Peyer's patch (tissue), 4 donors: ENCODE measurements around the gene FOXK1.

Experiments used
- POLR2A ChIP-seq, 2 donors: fragments of 450-650 bp; IDR thresholded peaks; one replicate each; pipeline ENCODE4 v1.5.1; 2017; ENCODE audit warnings: antibody characterized with exemption in 2 of 2, mild to moderate bottlenecking in 2 of 2, moderate library complexity in 2 of 2
- TF ChIP-seq, protein P1 (sequence below), 6 experiments: fragments of 450-650 bp in 4 of 6; fragments of 200-600 bp in 2 of 6; sonication (generic) in 1 of 6; IDR thresholded peaks; one replicate each; pipeline ENCODE4 v1.5.1; 2017 to 2019; ENCODE audit warnings: antibody characterized with exemption in 6 of 6, mild to moderate bottlenecking in 3 of 6, moderate library complexity in 1 of 6

DNA sequence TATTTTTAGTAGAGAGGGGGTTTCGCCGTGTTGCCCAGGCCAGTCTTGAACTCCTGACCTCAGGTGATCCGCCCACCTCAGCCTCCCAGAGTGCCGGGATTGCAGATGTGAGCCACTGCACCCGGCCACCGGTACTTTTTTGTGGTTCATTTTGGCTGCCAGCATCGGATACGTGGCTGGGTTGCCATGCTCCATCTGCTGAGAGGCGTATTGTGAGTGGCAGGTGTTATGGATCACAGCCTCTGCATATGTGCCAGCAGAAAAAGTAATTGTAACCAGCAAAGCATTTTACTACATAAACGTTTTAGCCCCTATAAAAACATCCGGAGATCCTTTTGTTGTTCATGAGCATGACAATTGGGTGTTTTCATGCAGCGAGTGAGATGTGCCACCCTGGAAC lies 7.1 kb downstream of the FOXK1 start:
- TF ChIP-seq POLR2A (IDR thresholded peaks at IDR 0.05) = no peak
- TF ChIP-seq, protein P1, sequence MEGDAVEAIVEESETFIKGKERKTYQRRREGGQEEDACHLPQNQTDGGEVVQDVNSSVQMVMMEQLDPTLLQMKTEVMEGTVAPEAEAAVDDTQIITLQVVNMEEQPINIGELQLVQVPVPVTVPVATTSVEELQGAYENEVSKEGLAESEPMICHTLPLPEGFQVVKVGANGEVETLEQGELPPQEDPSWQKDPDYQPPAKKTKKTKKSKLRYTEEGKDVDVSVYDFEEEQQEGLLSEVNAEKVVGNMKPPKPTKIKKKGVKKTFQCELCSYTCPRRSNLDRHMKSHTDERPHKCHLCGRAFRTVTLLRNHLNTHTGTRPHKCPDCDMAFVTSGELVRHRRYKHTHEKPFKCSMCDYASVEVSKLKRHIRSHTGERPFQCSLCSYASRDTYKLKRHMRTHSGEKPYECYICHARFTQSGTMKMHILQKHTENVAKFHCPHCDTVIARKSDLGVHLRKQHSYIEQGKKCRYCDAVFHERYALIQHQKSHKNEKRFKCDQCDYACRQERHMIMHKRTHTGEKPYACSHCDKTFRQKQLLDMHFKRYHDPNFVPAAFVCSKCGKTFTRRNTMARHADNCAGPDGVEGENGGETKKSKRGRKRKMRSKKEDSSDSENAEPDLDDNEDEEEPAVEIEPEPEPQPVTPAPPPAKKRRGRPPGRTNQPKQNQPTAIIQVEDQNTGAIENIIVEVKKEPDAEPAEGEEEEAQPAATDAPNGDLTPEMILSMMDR (IDR thresholded peaks at IDR 0.05) = no peak
